Endothelial cell of umbilical vein (primary cell): ENCODE results near the gene EEIG1. TPM values are rescaled to one million over a fixed set of nuclear protein-coding genes. Genes with fewer than 3 reads are reported as not detected.

Experiments used
- BruUV-seq: library from RNA; stranded (reverse); fragments of 400-500 nt; replicated peaks from 2 replicates; lab custom pipeline; 2021; lab: Mats Ljungman, UMichigan
- CTCF ChIA-PET: fragments of 300-600, 350-600 bp; sonication (Branson Sonifier 250); formaldehyde crosslinking; loops from one replicate; lab custom pipeline; 2021; ENCODE audit warnings: antibody characterized with exemption, inconsistent platforms; lab: Charles Lee
- POLR2A ChIA-PET: fragments of 300-600, 350-600 bp; sonication (Branson Sonifier 250); formaldehyde crosslinking; loops from one replicate; lab custom pipeline; 2021; ENCODE audit warnings: antibody characterized with exemption, inconsistent platforms; lab: Charles Lee
- DNase-seq: peaks from one replicate; pipeline ENCODE4 v3.0.0-alpha.2; 2011; ENCODE audit warnings: low read depth, low spot score
- FAIRE-seq: peaks from 2 replicates; lab custom pipeline; 2011; peaks lifted over from hg19 to GRCh38; lab: Jason Lieb, UNC
- H2AFZ ChIP-seq: 2 replicates; pipeline ENCODE4 v1.6.0; 2012; ENCODE audit warnings: low read depth, low read length, control low read depth, inconsistent platforms
- H3K27ac ChIP-seq: 2 replicates; pipeline ENCODE4 v1.5.1; 2011; ENCODE audit warnings: low read depth, mild to moderate bottlenecking, control low read depth, low read length, moderate library complexity; ENCODE audit not compliant: insufficient read depth
- H3K27me3 ChIP-seq, 2 experiments: 2 replicates each; pipeline versions ENCODE4 v1.6.0 to v1.6.1; 2011; ENCODE audit warnings: low read length in 2 of 2, mixed read lengths in 1 of 2; ENCODE audit not compliant: control insufficient read depth in 2 of 2, insufficient read depth in 2 of 2
- H3K36me3 ChIP-seq, 2 experiments: 2 replicates in 1 of 2; 3 replicates in 1 of 2; pipeline ENCODE4 v1.5.1; 2011; ENCODE audit warnings: low read length in 2 of 2, mild to moderate bottlenecking in 1 of 2, moderate library complexity in 1 of 2; ENCODE audit not compliant: control insufficient read depth in 2 of 2, insufficient read depth in 2 of 2; ENCODE audit errors: extremely low read depth in 1 of 2
- H3K4me1 ChIP-seq: 3 replicates; pipeline ENCODE4 v1.5.1; 2011; ENCODE audit warnings: mild to moderate bottlenecking, low read length; ENCODE audit not compliant: control insufficient read depth, insufficient read depth; ENCODE audit errors: extremely low read depth
- H3K4me2 ChIP-seq: 2 replicates; pipeline ENCODE4 v1.6.1; 2011; ENCODE audit warnings: low read length, control low read depth, mixed read lengths; ENCODE audit not compliant: insufficient read depth
- H3K4me3 ChIP-seq, 3 experiments: fragments of 200-600 bp in 1 of 3; sonication (generic), shearing (Covaris generic) in 1 of 3; replicated peaks in 1 of 3; 2 replicates each; pipeline ENCODE4 v1.5.1; 2011 to 2016; ENCODE audit warnings: control low read depth in 3 of 3, low read length in 3 of 3, mild to moderate bottlenecking in 2 of 3, inconsistent platforms in 1 of 3, low read depth in 1 of 3, moderate library complexity in 1 of 3; ENCODE audit not compliant: insufficient read depth in 1 of 3
- H3K79me2 ChIP-seq: 2 replicates; pipeline ENCODE4 v1.6.0; 2012; ENCODE audit warnings: low read length, inconsistent platforms; ENCODE audit not compliant: control insufficient read depth, insufficient read depth
- H3K9ac ChIP-seq: replicated peaks from 2 replicates; pipeline ENCODE3; 2011; ENCODE audit warnings: low read length, control low read depth; ENCODE audit not compliant: insufficient read depth; ENCODE audit errors: extremely low read depth
- H3K9me1 ChIP-seq: replicated peaks from 3 replicates; pipeline ENCODE4 v1.6.0; 2011; ENCODE audit warnings: mild to moderate bottlenecking, low read length; ENCODE audit not compliant: control insufficient read depth, insufficient read depth; ENCODE audit errors: extremely low read depth
- H3K9me3 ChIP-seq: replicated peaks from 2 replicates; pipeline ENCODE4 v1.5.1; 2012; ENCODE audit warnings: low read length, inconsistent platforms; ENCODE audit not compliant: control insufficient read depth, insufficient read depth
- H4K20me1 ChIP-seq: replicated peaks from 2 replicates; pipeline ENCODE3; 2011; ENCODE audit warnings: mild to moderate bottlenecking, low read length; ENCODE audit not compliant: control insufficient read depth, insufficient read depth; ENCODE audit errors: extremely low read depth
- EZH2 ChIP-seq: IDR thresholded peaks from 2 replicates; pipeline ENCODE4 v1.6.1; 2012; ENCODE audit warnings: borderline replicate concordance, low read depth, mild to moderate bottlenecking, moderate library complexity, low read length, inconsistent platforms; ENCODE audit not compliant: severe bottlenecking
- FOS ChIP-seq: IDR thresholded peaks from 2 replicates; pipeline ENCODE4 v1.6.1; 2011; ENCODE audit warnings: mild to moderate bottlenecking, low read length, moderate library complexity, borderline replicate concordance; ENCODE audit not compliant: insufficient read depth
- GATA2 ChIP-seq: IDR thresholded peaks from 2 replicates; pipeline ENCODE4 v1.7.0; 2011; ENCODE audit warnings: low read depth, mild to moderate bottlenecking, moderate library complexity, mixed read lengths, low read length; ENCODE audit not compliant: insufficient read length, insufficient read depth
- JUN ChIP-seq: IDR thresholded peaks from 2 replicates; pipeline ENCODE4 v1.6.1; 2011; ENCODE audit warnings: borderline replicate concordance, low read depth; ENCODE audit not compliant: insufficient read length, insufficient read depth
- MYC ChIP-seq: IDR thresholded peaks from one replicate; pipeline ENCODE4 v1.6.1; 2011; ENCODE audit warnings: mild to moderate bottlenecking, low read depth, low read length
- POLR2A ChIP-seq: IDR thresholded peaks from 2 replicates; pipeline ENCODE4 v1.6.1; 2012; ENCODE audit warnings: low read depth, mild to moderate bottlenecking, control low read depth, low read length
- POLR2AphosphoS5 ChIP-seq: IDR thresholded peaks from 2 replicates; pipeline ENCODE4 v1.6.1; 2012; ENCODE audit warnings: low read depth, mild to moderate bottlenecking, control low read depth, low read length, moderate library complexity; ENCODE audit not compliant: insufficient read depth
- dilution Hi-C: fragments of 300-500 bp; cut with MboI; formaldehyde crosslinking; loops from one replicate; pipeline ENCODE4 v1.15.0; 2019; ENCODE audit warnings: low sequenced_read_pairs; ENCODE audit not compliant: extremely low pct_ligation_motif_present
- intact Hi-C: fragments of 100-400 bp; cut with micrococcal nuclease; formaldehyde crosslinking; loops from one replicate; pipeline ENCODE4 v1.10.0; 2022
- polyA plus RNA-seq, 4 experiments: library from polyadenylated mRNA; depleted of rRNA in 3 of 4; stranded (reverse) in 3 of 4; unstranded in 1 of 4; fragments of >200 nt; gene quantifications; 2 replicates each; pipeline versions ENCODE4 v1.2.1 to v1.2.3, GENCODE V29; 2011 to 2012; ENCODE audit warnings: missing spikeins in 1 of 4
- total RNA-seq: library from RNA; stranded (reverse); gene quantifications from 2 replicates; pipeline ENCODE4 v1.2.3, GENCODE V29; 2021
- TF ChIP-seq, protein P1 (sequence below), 2 donors: IDR thresholded peaks; 1 replicate in 1 of 2; 2 replicates in 1 of 2; pipeline ENCODE4 v1.5.1; 2011; ENCODE audit warnings: low read length in 2 of 2, mild to moderate bottlenecking in 2 of 2, moderate library complexity in 2 of 2, control low read depth in 1 of 2, inconsistent platforms in 1 of 2, low read depth in 1 of 2; ENCODE audit not compliant: insufficient read depth in 1 of 2; ENCODE audit errors: extremely low read depth in 1 of 2
- TF ChIP-seq, protein P2 (sequence below): IDR thresholded peaks from 2 replicates; pipeline ENCODE4 v1.6.1; 2011; ENCODE audit not compliant: insufficient read depth, insufficient read length

Gene EEIG1
- total and polyA plus RNA-seq, 2 donors (not counting 3 experiments of a cell fraction or from before 2014, with no cell fraction given): 8.4 to 19.0 TPM

DNA sequence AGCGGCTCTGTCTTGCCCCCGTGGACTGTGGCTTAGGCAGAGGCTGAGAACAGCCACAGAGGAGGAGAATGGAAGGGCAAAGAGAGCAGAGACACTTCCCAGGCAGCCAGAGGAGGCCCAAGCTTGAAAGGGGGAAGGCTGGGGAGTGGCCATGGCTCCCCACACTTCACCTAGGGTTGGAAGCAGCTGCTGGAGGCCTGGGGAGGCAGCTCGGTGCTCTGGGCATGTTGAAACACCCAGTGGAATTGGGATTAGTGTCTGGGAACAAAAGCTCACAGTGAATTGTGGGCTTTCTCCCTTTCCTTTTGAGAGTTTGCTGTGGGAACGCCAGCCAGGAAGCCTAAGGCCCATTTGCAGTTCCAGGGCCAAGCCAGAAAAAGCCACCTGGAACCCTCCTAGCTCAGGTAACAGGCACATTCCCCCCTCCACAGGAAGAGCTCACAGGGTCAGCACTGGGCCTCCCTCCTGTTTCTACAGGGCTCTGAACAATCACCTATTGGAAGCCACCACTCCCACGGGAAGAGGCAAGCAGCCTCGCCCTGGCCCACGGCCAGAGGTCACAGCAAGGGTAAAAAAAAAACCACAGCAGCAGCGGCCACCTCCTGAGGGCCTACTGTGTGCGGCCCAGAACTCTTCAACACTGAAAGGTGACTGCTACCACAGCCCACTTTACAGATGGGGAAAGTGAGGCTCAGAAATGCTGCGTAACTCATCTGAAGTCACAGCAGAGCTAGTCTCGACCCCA lies 20.2 kb downstream of the EEIG1 start:
- Histone ChIP-seq H3K9ac (no peak overlapping the region), H3K4me1 (peaks cover under 1% of the 10 kb centered on the region), H3K27ac (no peak overlapping the region), H3K9me3 (no peaks in the 10 kb centered on the region), H2AFZ (no peak overlapping the region), H3K27me3 (no peaks in the 10 kb centered on the region), H3K79me2 (no peaks in the 10 kb centered on the region), H3K9me1 (no peaks in the 10 kb centered on the region), H3K36me3 (no peaks in the 10 kb centered on the region), H4K20me1 (no peaks in the 10 kb centered on the region), H3K4me3 (no peak overlapping the region), H3K4me2 (no peak overlapping the region)
- DNase-seq (no peak), FAIRE-seq (no peak)
- no TSS peak for BruUV-seq
- intact Hi-C loops: no loop called here
- ChIA-PET CTCF (interaction anchor here (0.6 to 1.1 kb wide), 5 partner anchors 9 to 74 kb away, joined by 3 to 5 read pairs (median 3); no protein-coding TSS in a partner anchor), POLR2A (no interaction called here)
- TF ChIP-seq POLR2A (no peak), EZH2 (no peak), JUN (no peak), FOS (no peak), POLR2AphosphoS5 (no peak), MYC (no peak), GATA2 (no peak)
- TF ChIP-seq, protein P1, sequence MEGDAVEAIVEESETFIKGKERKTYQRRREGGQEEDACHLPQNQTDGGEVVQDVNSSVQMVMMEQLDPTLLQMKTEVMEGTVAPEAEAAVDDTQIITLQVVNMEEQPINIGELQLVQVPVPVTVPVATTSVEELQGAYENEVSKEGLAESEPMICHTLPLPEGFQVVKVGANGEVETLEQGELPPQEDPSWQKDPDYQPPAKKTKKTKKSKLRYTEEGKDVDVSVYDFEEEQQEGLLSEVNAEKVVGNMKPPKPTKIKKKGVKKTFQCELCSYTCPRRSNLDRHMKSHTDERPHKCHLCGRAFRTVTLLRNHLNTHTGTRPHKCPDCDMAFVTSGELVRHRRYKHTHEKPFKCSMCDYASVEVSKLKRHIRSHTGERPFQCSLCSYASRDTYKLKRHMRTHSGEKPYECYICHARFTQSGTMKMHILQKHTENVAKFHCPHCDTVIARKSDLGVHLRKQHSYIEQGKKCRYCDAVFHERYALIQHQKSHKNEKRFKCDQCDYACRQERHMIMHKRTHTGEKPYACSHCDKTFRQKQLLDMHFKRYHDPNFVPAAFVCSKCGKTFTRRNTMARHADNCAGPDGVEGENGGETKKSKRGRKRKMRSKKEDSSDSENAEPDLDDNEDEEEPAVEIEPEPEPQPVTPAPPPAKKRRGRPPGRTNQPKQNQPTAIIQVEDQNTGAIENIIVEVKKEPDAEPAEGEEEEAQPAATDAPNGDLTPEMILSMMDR (IDR thresholded peaks at IDR 0.05; ENCODE audit: extremely low read depth in 1 of 2, insufficient read depth in 1 of 2, low read depth in 1 of 2, low read length in 2 of 2): no peak
- TF ChIP-seq, protein P2, sequence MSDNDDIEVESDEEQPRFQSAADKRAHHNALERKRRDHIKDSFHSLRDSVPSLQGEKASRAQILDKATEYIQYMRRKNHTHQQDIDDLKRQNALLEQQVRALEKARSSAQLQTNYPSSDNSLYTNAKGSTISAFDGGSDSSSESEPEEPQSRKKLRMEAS: no peak
- dilution Hi-C loops: no loop called here
